NCI-H1417 treated with DMSO at 0.1 percent for 48 hours (cell line): Measurements from ENCODE around the gene STX3.
"Not testable (repeated sequence)": the region's sequence is repeated elsewhere in the genome, so short reads cannot be mapped to it uniquely, and the experiment has no call there.

Experiments used
- DNase-seq: peaks from one replicate; lab custom pipeline; 2025; lab: John Stamatoyannopoulos, UW

The STX3 gene

DNA sequence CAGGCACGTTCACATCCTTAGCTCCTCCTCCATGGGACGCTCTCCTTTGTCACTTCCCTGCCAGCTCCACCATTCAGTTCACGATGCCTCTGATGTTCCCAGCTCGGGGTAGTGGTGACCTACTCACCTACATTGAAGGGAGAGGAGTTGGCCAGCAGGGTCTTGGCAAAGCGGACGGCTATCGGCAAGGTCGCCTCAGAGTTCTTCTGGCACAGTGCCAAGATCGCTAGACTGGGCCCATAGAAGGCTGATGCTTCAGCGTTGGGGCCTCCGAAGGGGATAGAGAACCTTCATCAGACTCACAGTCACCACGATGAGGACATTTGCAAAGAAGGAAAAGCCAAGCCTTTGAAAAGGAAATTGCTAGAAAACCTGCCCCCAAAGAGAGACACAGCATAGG lies 87.1 kb downstream of the STX3 start:
- no peak for DNase-seq

DNA sequence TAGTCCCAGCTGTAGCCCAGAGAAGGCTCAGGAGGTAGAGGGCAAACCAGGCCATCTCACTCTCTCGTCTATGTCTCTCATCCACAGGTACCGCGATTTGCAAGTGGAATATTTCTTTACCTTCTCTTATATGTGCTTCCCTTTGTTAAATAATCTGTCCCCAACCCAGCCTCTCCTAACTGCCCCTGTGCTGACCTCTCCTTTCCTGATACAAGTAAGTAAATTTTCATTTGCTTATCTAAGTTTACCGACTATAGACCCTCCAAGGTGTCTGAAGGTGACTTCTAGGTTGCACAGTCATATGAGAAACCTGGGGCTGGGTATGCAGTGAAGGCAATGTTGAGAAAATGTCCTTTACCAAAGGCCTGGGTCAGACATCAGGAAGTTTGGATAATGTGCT lies 90.2 kb downstream of the STX3 start, which contains the start of gene CBLIF:
TSS of gene CBLIF (minus strand) at position 101 of the 400 bp plus-strand sequence. CDS start at position 55, 46 bp downstream.
- no peak for DNase-seq

DNA sequence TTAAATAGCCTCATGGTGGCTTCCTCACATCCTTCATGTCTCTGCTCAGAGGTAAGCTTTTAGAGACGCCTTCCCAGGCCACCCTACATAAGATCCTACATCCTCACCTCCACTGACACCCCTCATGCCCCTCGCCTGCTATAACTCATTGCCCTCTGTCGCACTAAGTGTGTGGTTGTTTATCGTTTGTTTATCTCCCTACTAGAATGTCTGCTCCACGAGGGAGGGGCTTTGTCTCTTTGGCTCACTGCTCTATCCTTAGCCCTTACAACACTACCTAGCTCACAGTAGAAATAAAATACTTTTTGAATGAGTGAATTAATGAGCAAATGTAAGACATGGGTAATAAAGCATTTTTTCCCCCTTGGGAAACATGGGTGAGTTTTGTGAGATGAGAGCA lies 91.4 kb downstream of the STX3 start:
- DNase-seq, result no peak

DNA sequence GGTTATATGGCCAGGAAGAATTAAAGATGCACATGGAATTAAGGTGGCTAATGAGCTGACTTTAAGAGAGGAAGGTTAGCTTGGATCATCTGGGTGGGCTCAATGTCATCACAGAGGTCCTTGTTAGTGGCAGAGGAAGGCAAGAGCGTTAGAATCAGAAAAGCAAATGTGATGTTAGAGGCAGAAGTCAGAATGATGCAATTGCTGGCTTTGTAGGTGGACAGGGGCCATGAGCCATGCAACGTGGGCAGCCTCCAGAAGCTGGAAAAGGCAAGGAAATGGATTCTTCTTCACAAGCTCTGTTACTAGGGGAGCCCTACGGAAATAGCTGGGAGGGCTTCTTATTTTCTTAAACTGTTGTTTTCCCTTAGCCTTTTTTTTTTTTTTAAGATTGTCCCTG lies 92.5 kb downstream of the STX3 start:
- no peak for DNase-seq

DNA sequence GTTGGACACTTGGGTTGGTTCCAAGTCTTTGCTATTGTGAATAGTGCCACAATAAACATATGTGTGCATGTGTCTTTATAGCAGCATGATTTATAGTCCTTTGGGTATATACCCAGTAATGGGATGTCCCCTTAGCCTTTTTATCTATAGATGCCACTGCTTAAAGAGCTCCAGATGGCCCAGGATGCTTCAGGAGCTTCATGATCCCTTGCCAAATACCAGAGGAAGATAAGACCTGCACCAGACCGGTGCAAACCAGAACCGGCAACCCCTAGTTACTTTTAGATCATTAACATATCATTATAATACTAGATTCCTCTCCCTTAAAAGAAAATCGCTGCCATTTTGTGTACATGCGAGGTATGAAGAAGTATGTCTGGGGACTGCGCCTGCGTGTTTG lies 93.3 kb downstream of the STX3 start:
- not testable (repeated sequence) for DNase-seq

DNA sequence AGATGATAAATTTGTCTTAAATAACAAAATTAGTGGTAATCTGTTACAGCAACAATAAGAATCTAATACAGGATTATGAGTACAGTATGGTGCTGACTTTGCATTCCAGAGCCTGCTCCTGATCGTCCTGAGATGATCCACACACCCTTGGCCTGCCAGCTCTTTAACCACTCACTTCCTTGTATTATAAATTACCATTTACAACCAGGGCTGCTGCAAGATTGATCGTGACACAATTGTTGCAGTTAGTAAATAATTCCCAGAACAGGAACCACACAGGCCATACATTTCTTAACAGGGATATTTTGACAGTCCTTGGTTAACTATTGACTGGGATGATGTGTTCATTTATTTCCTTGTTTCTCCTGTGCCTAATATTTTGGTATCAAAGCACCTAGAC lies 94.0 kb downstream of the STX3 start:
- no peak for DNase-seq

DNA sequence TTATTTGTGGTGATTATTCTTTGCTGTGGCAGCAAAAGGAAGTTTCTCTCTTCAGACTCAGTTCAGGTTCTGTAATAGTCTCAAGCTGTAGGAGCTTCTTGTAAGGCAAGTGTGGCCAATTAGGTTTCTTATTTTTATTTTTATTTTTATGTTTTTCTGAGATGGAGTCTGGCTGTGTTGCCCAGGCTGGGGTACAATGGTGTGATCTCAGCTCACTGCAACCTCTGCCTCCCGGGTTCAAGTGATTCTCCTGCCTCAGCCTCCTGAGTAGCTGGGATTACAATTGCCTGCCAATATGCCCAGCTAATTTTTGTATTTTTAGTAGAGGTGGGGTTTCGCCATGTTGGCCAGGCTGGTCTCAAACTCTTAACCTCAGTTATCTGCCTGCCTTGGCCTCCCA lies 94.4 kb downstream of the STX3 start:
- DNase-seq, result not testable (repeated sequence)

DNA sequence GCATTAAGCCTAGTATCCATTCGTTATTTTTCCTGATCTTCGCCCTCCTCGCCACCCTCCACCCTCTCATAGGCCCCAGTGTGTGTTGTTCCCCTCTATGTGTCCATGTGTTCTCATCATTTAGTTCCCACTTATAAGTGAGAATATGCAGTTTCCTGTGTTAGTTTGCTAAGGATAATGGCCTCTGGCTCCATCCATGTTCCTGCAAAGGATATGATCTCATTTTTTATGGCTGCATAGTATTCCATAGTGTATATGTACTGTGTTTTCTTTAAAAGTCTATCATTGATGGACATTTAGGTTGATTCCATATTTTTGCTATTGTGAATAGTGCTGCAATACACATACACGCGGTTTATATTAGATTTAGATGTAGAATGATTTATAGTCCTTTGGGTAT lies 96.2 kb downstream of the STX3 start:
- not testable (repeated sequence) for DNase-seq

DNA sequence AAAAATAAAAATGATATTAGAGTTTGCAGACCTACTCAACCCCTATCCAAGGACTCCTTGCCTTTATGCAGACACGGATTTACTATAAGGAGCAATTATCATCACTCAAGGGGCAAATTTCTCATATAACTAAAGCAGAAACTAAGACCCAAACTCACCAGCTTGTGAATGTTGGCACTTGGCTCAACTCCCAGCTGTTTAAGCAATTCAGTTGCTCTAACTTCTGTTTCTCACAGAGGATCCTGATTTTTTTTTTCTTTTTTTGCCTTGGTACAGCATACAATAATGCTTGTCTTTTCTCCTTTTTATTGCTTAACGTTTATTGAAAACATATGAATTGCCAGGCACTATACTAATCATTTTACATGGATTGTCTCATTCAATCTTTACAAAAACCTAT lies 99.7 kb downstream of the STX3 start:
- DNase-seq, result no peak
